GM21528 (cell line): Measurements from ENCODE around the gene ANTXR1.

ENCODE experiments used
- ATAC-seq: cut with Tn5 transposase; IDR thresholded peaks from one replicate; pipeline ENCODE4 v1.9.1; 2021; ENCODE audit warnings: mild to moderate bottlenecking, moderate library complexity; ENCODE audit not compliant: unreplicated experiment, low FRiP score

Gene ANTXR1

DNA sequence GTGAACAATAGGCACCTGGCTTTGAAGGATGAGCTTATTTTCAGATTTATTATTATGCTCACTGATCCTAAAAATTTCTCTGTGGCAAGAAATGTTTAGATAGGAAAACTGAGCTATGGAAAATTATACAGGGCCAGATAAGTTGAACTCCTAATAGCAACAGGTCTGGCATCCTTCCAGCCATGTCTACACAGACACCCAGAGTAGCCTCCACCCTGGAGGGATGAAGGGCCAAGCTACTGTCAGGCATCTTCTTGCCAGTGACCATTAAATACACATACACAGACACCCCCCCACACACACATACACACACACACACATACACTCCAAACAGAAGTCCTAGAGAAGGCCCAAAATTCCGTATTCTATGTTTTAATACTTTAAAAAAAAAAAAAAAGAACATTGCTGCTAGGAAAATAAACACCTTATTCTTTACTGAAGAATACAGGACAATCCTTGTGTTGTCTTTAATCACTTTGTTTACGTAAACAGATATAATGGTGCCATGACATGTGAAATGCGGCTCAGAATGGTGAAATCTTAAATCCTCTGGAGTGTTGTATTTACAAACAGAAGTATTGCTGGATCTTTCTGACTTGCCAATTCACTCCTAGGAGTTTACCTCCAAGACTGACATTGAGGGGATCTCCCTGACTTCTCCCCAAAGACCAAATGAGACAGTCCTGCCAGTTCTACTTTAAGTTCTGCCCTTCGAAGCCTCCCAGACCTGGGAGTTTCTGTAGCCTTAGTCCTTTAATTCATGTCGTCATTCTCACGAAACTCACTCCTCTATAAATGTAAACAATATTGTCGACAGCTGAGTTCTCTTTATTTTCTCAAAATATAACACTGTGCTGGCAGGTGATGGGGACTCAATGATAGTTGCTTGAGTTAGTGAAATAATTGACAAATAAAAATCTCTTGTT, 163.1 kb downstream of the ANTXR1 start:
- no peak for ATAC-seq

DNA sequence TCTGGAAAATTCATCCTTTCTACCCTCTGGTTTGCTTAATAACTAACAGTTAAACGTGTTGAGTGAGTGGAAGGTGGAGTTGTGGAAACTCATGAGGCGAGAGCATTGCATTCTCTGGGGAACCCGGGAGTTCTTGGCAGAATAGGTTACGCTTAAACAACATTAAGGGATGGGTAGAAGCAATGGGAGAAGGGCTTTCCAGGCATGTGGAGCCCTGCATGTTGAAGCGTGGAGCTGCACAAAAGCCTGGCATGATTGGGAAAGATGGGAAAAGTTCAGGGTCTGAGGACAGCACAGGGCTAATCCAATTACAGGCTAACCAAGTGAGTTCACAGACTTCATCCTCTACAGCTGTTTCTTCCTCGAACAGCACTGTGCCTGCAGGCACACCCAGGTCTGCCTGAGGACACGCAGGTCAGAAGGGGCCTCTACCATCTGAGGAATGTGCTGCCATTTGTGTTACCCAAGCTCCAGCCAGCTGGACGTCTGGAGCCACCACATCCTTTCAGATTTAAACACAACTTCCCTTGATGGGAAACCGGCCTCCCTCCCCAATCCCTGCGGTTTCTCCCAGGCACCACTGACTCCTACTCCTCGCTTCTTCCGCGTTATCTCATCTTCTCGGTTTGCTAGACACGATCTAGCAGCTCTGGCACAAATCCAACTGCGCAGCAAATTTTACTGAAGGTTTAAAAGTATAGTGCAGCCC, 164.2 kb downstream of the ANTXR1 start:
- ATAC-seq = no peak

DNA sequence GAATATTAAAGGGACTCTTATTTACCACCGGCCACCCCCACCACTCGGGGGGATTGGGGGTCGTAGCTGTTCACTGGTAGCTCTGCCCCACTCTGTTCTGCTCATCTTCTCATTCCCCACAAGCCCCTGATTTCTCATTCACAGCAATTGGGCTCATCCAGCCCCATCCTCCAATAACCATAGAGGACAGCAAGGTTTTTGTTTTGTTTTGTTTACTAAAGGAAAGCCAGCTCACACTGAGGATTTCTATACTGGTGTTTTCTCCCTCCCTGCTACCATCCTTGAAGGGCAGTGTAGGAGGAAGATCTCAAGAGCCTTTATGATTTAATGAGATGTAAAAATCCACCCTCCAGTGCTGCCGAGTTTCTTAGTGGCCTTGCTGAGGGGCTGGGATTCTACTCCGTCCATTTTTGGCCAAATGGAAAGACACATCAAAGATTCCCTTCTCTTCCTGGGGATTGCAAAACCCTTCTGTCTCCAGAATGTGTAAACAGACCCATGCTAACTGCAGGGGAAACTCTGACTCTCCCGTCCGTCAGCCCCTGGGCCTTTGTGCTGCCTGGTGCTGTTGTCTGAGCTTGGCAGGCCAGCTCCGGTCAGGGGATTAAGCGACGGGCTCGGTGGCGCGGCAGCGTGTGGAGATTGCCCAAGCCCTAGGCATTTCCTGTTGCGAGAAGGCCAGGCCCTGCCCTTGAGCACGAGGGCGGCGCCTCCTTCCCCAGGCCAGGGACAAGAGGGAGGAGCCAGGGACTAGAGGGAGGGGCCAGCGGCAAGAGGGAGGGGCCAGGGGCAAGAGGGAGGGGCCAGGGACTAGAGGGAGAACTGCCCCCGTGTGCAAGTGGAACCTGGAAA, 165.0 kb downstream of the ANTXR1 start:
- no peak for ATAC-seq

DNA sequence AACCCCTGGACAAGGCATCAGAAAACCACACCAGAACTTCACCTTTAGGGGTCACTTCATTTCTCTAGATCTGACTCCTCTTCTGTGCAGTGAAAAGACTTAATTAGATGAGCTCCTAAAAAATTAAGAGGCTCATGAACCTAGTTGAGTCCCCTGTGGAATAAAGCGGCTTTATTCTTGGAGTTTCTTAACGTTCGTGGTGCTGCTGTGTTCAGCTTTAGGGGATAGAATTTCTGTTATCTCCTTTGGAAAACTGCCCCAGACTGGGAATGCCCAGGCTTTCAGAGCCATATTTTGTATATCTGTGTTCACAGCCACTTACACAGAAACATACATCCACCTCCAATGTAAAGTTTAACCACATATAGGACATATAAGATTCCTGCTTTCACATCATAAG, 165.8 kb downstream of the ANTXR1 start:
- ATAC-seq = no peak

DNA sequence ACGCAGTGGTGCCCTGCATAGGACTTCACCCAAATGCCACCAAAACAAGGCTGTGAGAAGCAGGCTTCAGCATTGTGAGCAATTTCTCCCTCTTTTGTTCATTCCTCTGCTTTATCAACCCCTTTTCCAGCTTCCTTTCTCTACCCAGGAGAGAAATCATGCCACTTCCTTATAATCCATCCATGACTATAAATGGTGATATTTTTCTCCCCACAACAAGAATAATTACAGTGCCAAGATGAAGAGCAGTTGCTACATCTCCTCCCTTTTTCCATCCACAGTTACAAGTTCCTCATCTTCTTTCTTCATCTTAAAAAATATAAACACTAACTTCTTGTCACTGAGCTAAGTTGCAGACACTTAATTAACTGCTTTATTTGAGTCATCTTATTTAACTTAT, 167.2 kb downstream of the ANTXR1 start:
- ATAC-seq = no peak

DNA sequence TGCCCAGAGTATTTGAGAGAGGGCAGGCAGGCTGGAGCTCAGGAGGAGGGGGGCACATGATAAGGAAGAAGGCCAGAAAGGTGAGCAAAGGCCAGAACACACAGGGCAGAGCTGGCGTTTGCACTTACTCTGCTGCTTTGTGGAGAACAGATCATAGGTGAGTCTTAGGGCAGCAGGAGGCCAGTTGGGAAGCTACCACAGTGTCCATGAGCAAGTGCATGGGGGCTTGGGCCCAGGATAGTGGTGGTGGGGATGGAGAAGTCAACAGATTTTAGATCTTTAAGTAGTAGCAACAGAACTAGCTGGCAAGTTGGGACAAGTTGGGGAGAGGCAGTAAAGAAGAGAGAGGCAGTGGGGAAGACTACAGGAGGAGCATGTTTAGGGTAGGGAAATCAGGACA, 168.0 kb downstream of the ANTXR1 start:
- no peak for ATAC-seq

DNA sequence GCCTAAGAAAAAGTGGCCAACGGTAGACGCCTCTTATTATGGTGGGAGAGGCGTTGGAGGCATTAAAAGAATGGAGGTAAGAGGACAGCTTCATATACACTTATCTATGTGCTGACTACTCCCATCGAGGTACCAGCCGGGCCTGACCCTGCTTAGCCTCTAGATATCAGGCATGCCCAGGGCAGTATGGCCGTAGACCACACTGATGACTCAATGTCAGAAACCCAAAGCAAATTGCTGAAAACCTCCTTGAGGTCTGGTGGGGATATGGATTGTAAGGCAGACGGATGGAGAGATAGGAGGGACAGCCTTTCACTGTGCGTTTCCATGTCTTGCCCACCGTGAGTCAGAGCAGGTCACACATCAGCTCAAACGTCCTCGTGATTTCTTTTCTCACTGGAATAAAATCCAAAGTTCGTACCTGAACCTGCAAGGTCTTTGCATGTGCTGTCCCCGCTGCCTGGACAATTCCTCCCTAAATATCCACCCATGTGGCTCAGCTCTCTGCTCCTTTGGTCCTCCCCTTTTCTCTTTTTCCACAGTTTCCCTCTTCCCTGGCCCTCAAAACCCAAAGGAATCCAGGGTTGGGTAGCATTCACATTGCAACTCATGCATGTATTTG, 168.9 kb downstream of the ANTXR1 start:
- no peak for ATAC-seq

DNA sequence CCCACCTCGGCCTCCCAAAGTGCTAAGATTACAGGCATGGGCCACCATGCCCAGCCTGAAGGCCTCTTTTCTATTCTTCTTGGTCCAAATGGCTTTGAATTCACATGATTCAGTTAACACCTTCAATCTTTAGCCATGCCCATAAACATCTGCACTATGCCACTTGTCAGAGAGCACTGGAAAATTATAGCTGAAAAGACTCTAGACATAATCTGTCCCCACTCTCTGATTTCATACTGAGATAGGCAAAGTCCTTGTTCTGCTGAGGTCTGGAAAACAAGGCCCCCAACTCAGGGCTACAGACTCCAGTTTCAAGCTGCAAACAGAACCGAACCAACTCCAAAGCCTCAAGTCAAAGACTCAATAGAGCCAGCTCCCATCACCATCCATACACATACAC, 170.7 kb downstream of the ANTXR1 start:
- ATAC-seq = no peak

DNA sequence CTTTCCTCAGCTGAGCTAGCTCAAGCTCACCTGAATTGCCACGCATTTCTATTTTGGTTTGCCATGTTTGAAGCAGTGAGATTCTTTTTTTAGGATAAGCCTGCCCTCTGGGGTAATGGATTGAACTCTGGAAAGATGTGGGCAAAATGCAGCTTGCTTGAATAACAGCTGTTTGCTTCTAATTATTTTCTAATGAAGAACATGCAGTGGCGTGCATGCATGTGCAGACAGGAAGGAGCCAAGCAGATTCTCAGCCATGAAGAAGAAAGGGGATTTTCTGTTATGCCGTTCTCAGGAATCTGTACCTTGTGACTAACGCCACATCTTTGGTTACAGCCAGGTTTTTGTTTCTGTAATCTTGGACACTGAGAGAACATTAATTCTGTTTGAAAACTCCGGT, 171.2 kb downstream of the ANTXR1 start:
- ATAC-seq = no peak

DNA sequence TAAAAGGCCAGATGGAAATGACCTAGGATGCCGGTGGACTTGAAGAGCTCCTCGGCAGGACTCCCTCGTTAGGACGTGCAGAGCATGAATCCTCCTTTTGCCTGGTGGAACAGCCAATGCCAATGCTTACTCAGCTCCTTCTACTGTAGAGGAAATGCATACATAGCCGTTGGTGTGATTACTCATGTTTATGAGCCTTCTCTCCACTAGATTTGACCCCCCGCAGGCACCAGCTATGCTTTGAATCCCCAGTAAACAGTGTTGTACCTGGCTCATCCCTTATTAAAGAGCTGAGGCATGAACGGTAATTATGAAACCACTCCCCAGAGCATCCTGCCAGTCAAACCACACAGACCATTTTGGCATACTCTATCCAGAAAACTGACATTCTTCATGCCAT, 172.8 kb downstream of the ANTXR1 start:
- no peak for ATAC-seq

DNA sequence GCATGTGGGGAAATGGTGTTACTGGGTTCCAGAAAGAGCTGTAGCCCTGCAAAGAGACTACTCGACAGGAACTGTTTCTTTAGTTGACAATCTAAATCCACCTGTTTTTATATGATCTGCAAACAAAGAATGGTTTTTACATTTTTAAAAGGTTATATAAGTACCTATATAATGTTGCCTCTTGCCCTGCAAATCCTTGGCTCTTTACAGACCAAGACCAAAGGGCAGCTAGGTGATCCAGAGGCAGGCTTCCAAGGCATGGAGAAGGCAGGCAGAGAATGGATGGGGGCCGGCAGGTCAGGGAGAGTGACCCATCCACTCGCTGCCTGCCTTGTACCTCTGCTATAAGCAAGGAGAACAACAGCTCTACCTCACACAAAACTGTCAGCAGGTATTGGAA, 173.6 kb downstream of the ANTXR1 start:
- no peak for ATAC-seq

DNA sequence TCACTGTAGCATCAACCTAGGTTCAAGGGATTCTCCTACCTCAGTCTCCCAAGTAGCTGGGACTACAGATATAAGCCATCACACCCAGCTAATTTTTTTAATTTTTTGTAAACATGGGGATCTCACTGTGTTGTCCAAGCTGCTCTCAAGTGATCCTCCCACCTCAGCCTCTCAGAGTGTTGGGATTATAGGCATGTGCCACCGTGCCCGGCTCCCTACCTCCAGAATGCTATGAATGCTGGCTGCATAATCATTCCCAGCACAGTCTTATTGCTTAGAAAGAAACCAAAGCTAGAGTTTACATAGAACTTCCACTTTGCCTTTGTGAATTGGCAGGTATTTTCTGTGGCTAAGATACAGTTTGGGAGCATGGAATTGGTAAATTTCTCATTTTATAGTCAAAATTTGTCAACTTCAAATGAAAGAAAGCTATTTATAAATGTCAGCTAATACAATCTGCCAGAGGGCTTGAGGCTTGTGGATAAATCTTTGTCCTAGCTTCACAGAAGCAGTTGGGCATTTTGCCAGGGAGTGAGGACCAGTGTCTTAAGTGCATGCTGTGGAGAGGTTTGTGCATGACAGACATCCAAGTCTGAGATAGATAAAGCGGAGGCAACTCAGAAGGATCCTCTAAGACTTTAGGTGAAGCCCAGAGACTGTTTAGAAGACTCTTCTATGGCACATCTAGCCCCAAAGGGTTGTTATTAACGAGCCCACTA, 175.4 kb downstream of the ANTXR1 start:
- no peak for ATAC-seq

DNA sequence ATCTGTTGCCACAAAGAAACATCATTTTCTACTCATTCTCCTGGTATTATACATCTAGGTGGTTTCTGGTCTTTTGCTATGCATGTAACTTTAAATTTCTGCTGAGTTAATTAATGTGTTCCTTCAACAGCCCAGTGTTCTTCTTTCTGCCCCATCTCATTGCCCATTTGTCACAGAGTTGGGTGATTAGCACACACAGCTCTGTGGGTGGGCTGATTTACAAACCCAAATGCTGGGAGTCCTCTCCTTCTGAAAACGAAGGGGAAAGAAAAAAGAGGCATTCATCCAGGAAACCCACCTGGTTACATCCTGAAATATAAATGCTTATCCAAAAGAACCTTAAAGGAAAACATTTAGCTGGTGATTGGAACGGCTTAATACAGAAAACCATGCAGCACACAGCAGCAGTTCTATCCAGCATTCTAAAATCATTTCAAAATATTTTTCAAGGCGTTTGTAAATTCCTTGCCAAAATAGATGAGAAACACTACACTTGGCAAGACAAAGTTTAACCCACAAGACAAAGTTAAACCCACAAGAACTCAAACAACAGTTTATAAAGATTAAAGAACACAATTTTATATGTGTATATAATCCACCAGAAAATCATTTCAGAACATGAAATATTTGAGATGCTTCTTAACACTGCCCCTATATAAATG, 177.9 kb downstream of the ANTXR1 start:
- ATAC-seq = no peak

DNA sequence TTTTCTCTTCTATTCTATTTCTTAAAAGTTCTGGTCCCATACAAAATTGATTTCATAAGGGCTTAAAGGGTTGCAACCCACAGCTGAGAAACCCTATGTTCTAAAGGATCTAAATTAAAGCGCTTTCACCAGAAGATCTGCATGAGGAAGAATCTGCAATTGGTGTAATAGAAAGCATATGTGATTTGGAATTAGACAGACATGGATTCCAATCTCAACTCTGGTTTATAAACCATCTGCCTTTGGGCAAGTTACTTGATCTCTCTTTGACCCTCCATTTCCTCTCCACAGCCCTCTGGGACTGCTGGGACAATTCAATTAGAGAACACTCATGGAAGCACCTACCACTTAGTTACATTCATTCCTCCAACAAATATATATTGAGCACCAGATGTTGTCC, 178.7 kb downstream of the ANTXR1 start:
- no peak for ATAC-seq

DNA sequence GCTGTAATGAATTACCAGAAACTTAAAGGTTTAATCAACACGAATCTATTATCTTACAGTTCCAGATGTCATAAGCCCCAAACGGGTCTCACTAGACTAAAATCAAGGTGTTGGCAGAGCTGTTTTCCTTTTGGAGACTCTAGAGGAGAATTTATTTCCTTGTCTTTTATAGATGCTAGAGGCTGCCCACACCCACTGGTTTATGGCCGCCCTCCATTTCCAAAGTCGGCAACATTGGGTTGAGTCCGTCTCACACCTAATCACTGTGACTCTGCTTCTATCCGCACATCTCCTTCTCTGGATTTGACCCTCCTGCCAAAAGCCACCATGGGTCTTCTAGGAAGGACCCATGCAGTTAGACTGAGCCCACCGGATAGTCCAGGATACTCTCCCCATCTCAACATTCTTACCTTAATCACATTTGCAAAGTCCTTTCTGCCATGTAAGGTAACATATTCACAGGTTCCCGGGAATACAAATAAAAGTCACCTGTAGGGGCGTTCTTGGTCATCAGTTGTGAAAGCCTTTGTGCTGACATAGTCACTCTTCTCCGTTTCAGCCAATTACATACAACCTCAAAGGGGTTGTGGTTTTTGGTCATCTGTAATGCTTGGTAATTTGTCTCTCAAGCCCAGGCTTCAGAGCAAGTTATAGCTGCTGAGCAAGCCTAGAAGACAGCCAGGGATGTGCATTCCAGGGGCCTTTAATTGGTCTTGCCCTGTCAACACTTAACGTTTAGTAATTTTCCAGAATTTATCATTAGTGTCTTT, 179.4 kb downstream of the ANTXR1 start:
- no peak for ATAC-seq

DNA sequence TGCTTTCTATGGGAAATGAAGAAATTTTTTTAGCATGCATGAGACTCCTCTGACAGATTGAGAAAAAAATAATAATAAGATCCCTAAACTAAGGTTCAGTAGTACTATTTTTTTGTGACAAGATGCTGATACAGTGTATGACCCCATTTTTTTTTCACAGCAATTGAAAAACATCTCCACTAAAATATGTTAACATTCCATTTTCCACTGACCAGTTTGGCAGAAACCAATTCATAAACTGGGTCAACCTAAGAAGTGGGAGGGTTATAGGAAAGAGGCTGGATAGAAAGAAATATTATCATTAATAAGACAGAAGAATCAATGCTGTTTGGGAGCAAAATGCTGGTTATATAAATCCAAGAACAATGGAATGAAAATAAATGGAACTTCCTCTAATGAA, 182.7 kb downstream of the ANTXR1 start:
- no peak for ATAC-seq

DNA sequence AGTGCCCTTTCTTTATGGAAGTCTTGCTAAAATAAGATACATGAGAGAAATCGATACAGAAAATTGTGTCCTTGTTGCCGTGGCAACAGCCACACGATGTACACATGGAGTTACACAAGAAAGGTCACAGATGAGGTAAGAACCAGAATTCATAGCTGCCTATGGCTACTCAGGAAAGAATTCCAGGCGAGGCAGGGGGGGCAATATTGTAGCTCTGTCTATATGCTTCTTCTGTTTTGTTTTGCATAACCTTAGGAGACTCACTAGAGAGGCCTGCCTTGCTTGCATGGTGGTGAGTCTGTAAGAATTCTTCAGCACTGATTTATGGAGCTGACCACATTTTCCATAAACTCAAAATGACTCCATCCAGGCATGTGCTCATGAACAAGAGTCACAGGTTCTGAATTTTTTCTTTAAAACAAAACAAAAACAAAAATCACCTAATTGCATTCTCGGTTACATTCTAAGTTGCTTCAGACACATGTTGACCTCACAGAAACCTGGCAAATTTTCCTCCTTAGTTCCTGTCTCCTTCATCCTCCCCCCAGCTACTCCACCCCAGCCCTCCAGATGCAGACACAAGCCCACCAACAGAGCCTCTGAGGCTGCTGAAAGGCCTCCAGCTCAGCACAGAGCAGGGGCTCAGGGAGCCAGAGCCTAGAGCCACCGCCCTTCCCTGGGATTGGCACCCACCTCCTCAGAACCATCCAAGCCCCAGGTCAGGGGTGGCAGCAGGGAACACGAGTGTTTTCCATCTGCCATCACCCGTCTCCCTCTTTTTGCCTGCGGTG, 183.5 kb downstream of the ANTXR1 start:
- no peak for ATAC-seq

DNA sequence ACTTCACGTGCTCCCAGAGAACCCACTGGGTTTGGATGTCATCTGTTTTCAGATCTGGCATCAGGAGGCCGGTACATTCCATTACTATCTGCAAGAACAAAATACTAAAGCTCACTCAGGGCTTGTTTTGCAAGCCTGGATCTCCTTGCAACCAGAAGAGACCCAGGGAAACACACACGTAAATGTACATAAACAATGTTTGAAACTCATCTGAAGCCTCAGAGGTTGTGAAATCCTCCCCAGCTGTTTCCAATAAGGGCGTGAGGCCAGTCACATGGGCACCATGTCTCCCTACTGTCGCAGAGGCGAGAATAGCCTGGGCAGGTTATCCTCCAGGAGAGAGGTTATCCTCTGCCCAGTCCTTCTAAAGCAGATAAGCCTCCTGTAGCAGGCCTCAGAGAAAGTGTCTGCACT, 187.1 kb downstream of the ANTXR1 start:
- no peak for ATAC-seq
